ENCODE data around the gene SDF4.

GRCh38 chr1:1228187-1228586 is 3.6 kb downstream of the SDF4 start:
- TF ChIP-seq POLR2A (IDR thresholded peaks at IDR 0.05) (no peak), CTCF (IDR thresholded peaks at IDR 0.05) (no peak), EP300 (IDR thresholded peaks at IDR 0.05) (no peak), POLR2AphosphoS5 (IDR thresholded peaks at IDR 0.05) (no peak)

Measured in upper lobe of left lung (tissue), 4 donors.